ENCODE measurements around the gene SLC36A3. TPM values are rescaled to one million over a fixed set of nuclear protein-coding genes. Genes with fewer than 3 reads are reported as not detected.

SLC36A3 gene
- total and polyA plus RNA-seq, 11 donors = not detected

GRCh38 chr5:151249281-151249680, 54.3 kb downstream of the SLC36A3 start:
- 77 to 95% (median 78%) methylated on average over 5 of the region's 5 CpGs for WGBS, 4 donors
- intact Hi-C loops (cut with DNase I) = loop anchor here in 1 of 10 donors (10.0 kb wide), 1 partner anchor 204 kb away; no protein-coding TSS in a partner anchor
- no peak overlapping the region for H3K4me3 ChIP-seq
- no peak overlapping the region for H3K27ac ChIP-seq
- DNase-seq (no peak), ATAC-seq (no peak)
- no peaks in the 10 kb centered on the region for H3K9me3 ChIP-seq
- no peaks in the 10 kb centered on the region for H3K36me3 ChIP-seq
- no peaks in the 10 kb centered on the region for H3K27me3 ChIP-seq
- TF ChIP-seq CTCF (IDR thresholded peaks at IDR 0.05) = no peak
- no peak for TF ChIP-seq POLR2A (IDR thresholded peaks at IDR 0.05)
- H3K4me1 ChIP-seq = peaks cover 0 to 21% (median 11%) of the 10 kb centered on the region in 12 donors

GRCh38 chr5:151248651-151249050, 54.9 kb downstream of the SLC36A3 start:
- 80 to 91% (median 87%) methylated on average over 2 of the region's 2 CpGs for WGBS, 4 donors

GRCh38 chr5:151245680-151246219, 57.8 kb downstream of the SLC36A3 start:
- no peaks in the 10 kb centered on the region for H3K36me3 ChIP-seq
- no peaks in the 10 kb centered on the region for H3K27me3 ChIP-seq
- H3K4me3 ChIP-seq = no peak overlapping the region
- no peak for TF ChIP-seq POLR2A (IDR thresholded peaks at IDR 0.05)
- no peak for TF ChIP-seq CTCF (IDR thresholded peaks at IDR 0.05)
- peaks cover 0 to 11% (median 0%) of the 10 kb centered on the region in 12 donors for H3K4me1 ChIP-seq
- no peak for ATAC-seq
- DNase-seq = no peak
- WGBS, 4 donors = 77 to 87% (median 83%) methylated on average over 4 of the region's 4 CpGs
- intact Hi-C loops (cut with DNase I) = loop anchor here in 1 of 10 donors (10.0 kb wide), 1 partner anchor 201 kb away; no protein-coding TSS in a partner anchor
- H3K9me3 ChIP-seq = no peaks in the 10 kb centered on the region
- H3K27ac ChIP-seq = no peak overlapping the region

More at GRCh38 chr5:151248651-151249050, 54.9 kb downstream of the SLC36A3 start:
- ATAC-seq (no peak), DNase-seq (no peak)
- H3K4me1 ChIP-seq = peaks cover 0 to 14% (median 5%) of the 10 kb centered on the region in 12 donors
- no peaks in the 10 kb centered on the region for H3K36me3 ChIP-seq
- H3K4me3 ChIP-seq = no peak overlapping the region
- H3K9me3 ChIP-seq = no peaks in the 10 kb centered on the region
- H3K27me3 ChIP-seq = no peaks in the 10 kb centered on the region
- TF ChIP-seq CTCF (IDR thresholded peaks at IDR 0.05) = no peak
- no peak for TF ChIP-seq POLR2A (IDR thresholded peaks at IDR 0.05)
- intact Hi-C loops (cut with DNase I) = loop anchor here in 1 of 10 donors (10.0 kb wide), 1 partner anchor 204 kb away; no protein-coding TSS in a partner anchor
- no peak overlapping the region for H3K27ac ChIP-seq

- intact Hi-C loops (cut with DNase I) = loop anchor here in 3 of 10 donors (5.0 to 10.0 kb wide), 3 partner anchors 117 to 199 kb away; no protein-coding TSS in a partner anchor
- Histone ChIP-seq H3K9me3 (no peaks in the 10 kb centered on the region), H3K4me1 (peaks cover 0 to 17% (median 0%) of the 10 kb centered on the region in 12 donors), H3K27ac (no peak overlapping the region), H3K4me3 (no peak overlapping the region), H3K27me3 (no peaks in the 10 kb centered on the region), H3K36me3 (no peaks in the 10 kb centered on the region)
- ATAC-seq = no peak
- TF ChIP-seq CTCF (IDR thresholded peaks at IDR 0.05) (no peak), POLR2A (IDR thresholded peaks at IDR 0.05) (no peak)
- no peak for DNase-seq
- WGBS, 4 donors = 85 to 96% (median 91%) methylated on average over 3 of the region's 3 CpGs
Measured at GRCh38 chr5:151244206-151244605, 59.4 kb downstream of the SLC36A3 start.

All from heart left ventricle (tissue), 16 donors.